Vagina (tissue), 2 donors: ENCODE data around the gene BTBD17.

Experiments used
- CTCF ChIP-seq, 3 experiments: fragments of 450-650 bp in 2 of 3; fragments of 200-600 bp in 1 of 3; sonication (generic) in 1 of 3; IDR thresholded peaks; one replicate each; pipeline ENCODE4 v1.5.1; 2017 to 2019; ENCODE audit warnings: antibody characterized with exemption in 3 of 3, mild to moderate bottlenecking in 2 of 3, moderate library complexity in 2 of 3
- POLR2A ChIP-seq, 2 donors: fragments of 450-650 bp; IDR thresholded peaks; one replicate each; pipeline ENCODE4 v1.6.1; 2017; ENCODE audit warnings: antibody characterized with exemption in 2 of 2, mild to moderate bottlenecking in 2 of 2, moderate library complexity in 2 of 2
- POLR2AphosphoS5 ChIP-seq, 2 donors: sonication (generic); formaldehyde crosslinking; IDR thresholded peaks; one replicate each; pipeline ENCODE4 v1.9.0; 2017; ENCODE audit warnings: antibody characterized with exemption in 2 of 2, mild to moderate bottlenecking in 2 of 2, low read depth in 1 of 2; ENCODE audit not compliant: insufficient read depth in 1 of 2

DNA sequence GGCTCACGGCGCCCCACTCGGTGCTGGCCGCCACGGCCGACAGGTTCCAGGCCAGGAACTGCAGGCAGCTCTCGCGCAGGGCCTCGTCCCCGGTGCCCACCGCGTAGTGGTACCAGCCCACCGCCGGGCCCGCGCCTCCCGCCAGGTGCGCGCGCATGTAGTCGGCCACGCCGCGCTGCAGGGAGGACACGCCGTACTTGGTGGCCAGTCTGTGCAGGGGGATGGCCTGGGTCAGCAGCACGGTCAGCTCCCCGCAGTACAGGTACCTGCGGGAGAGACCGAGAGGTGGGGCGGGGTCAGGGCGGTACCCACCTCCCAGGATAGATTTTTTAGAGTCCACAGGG is 4.2 kb downstream of the BTBD17 start:
- TF ChIP-seq CTCF (IDR thresholded peaks at IDR 0.05) (no peak), POLR2A (IDR thresholded peaks at IDR 0.05) (no peak), POLR2AphosphoS5 (IDR thresholded peaks at IDR 0.05; ENCODE audit: insufficient read depth in 1 of 2, low read depth in 1 of 2) (no peak)
